ENCODE results near the gene DLGAP1.

DLGAP1 gene

DNA sequence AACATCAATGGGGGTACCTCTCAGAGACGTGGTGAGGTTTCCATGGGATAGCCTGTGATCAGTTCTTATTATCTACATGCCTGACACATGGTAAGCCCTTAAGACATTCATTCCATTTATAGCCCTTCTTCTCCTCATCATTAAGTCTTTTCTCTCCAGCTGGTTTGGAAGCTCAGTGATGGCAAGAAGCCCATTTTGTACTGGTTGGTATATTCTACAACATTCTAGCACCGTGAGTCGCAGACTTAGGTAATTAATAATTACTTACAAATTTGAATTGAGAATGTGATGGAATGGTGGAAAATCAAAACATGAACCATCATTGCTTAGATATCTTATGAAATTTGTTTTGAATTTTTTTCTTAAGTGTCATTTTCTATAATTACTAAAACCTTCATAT lies 472.6 kb downstream of the DLGAP1 start:
- H3K4me3 ChIP-seq (ENCODE audit: insufficient read depth, low read length, poor library complexity, severe bottlenecking) = no peak overlapping the region
- H3K79me2 ChIP-seq (ENCODE audit: insufficient read depth, low read length) = no peaks in the 10 kb centered on the region
- H4K20me1 ChIP-seq (ENCODE audit: low read depth, low read length) = no peaks in the 10 kb centered on the region
- no peaks in the 10 kb centered on the region for H3K36me3 ChIP-seq (ENCODE audit: low read length)
- no peak for TF ChIP-seq EZH2phosphoT487 (conservative IDR thresholded peaks at IDR 0.05; ENCODE audit: low read length)
- TF ChIP-seq, protein P1, sequence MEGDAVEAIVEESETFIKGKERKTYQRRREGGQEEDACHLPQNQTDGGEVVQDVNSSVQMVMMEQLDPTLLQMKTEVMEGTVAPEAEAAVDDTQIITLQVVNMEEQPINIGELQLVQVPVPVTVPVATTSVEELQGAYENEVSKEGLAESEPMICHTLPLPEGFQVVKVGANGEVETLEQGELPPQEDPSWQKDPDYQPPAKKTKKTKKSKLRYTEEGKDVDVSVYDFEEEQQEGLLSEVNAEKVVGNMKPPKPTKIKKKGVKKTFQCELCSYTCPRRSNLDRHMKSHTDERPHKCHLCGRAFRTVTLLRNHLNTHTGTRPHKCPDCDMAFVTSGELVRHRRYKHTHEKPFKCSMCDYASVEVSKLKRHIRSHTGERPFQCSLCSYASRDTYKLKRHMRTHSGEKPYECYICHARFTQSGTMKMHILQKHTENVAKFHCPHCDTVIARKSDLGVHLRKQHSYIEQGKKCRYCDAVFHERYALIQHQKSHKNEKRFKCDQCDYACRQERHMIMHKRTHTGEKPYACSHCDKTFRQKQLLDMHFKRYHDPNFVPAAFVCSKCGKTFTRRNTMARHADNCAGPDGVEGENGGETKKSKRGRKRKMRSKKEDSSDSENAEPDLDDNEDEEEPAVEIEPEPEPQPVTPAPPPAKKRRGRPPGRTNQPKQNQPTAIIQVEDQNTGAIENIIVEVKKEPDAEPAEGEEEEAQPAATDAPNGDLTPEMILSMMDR (IDR thresholded peaks at IDR 0.05; ENCODE audit: insufficient read depth, low read length, poor library complexity, severe bottlenecking) = no peak
- no peaks in the 10 kb centered on the region for H3K9me3 ChIP-seq (ENCODE audit: insufficient read depth, low read length)
- no peaks in the 10 kb centered on the region for H3K27me3 ChIP-seq (ENCODE audit: low read length)
- H3K9me2 ChIP-seq (replicated peaks; ENCODE audit: insufficient read depth, low read length) = no peaks in the 10 kb centered on the region
- no peak overlapping the region for H3K27ac ChIP-seq (ENCODE audit: low read depth, low read length)
- H3K9ac ChIP-seq (ENCODE audit: low read length) = no peak overlapping the region
- no peak overlapping the region for H3K4me2 ChIP-seq (ENCODE audit: low read depth, low read length, poor library complexity, severe bottlenecking)
- H3F3A ChIP-seq (ENCODE audit: insufficient read depth) = no peaks in the 10 kb centered on the region
- no peak overlapping the region for H2AFZ ChIP-seq (ENCODE audit: low read depth, low read length, severe bottlenecking)

DNA sequence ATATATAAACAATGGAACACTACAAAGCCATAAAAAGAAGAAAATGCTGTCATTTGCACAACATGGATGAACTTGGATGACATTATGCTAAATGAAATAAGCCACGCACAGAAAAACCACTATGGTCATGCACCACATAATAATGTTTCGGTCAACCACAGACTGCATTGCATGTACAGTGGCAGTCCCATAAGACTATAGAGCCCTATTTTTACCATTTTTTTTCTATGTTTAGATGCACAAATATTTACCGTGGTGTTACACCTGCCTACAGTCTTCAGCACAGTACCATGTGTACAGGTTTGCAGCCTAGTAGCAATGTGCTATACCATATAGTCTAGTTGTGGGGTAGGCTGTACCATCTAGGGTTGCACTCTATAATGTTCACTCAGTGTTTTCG lies 476.1 kb downstream of the DLGAP1 start:
- Histone ChIP-seq H3K27me3 (ENCODE audit: low read length) (no peaks in the 10 kb centered on the region), H3K9me2 (replicated peaks; ENCODE audit: insufficient read depth, low read length) (no peaks in the 10 kb centered on the region), H3K4me3 (ENCODE audit: insufficient read depth, low read length, poor library complexity, severe bottlenecking) (no peak overlapping the region), H3K9ac (ENCODE audit: low read length) (no peak overlapping the region), H3K4me2 (ENCODE audit: low read depth, low read length, poor library complexity, severe bottlenecking) (no peak overlapping the region), H3K9me3 (ENCODE audit: insufficient read depth, low read length) (no peaks in the 10 kb centered on the region), H3F3A (ENCODE audit: insufficient read depth) (no peaks in the 10 kb centered on the region), H4K20me1 (ENCODE audit: low read depth, low read length) (no peaks in the 10 kb centered on the region), H3K36me3 (ENCODE audit: low read length) (no peaks in the 10 kb centered on the region), H3K27ac (ENCODE audit: low read depth, low read length) (no peak overlapping the region), H2AFZ (ENCODE audit: low read depth, low read length, severe bottlenecking) (no peak overlapping the region), H3K79me2 (ENCODE audit: insufficient read depth, low read length) (no peaks in the 10 kb centered on the region)
- TF ChIP-seq, protein P1 (IDR thresholded peaks at IDR 0.05; ENCODE audit: insufficient read depth, low read length, poor library complexity, severe bottlenecking) = no peak
- no peak for TF ChIP-seq EZH2phosphoT487 (conservative IDR thresholded peaks at IDR 0.05; ENCODE audit: low read length)

DNA sequence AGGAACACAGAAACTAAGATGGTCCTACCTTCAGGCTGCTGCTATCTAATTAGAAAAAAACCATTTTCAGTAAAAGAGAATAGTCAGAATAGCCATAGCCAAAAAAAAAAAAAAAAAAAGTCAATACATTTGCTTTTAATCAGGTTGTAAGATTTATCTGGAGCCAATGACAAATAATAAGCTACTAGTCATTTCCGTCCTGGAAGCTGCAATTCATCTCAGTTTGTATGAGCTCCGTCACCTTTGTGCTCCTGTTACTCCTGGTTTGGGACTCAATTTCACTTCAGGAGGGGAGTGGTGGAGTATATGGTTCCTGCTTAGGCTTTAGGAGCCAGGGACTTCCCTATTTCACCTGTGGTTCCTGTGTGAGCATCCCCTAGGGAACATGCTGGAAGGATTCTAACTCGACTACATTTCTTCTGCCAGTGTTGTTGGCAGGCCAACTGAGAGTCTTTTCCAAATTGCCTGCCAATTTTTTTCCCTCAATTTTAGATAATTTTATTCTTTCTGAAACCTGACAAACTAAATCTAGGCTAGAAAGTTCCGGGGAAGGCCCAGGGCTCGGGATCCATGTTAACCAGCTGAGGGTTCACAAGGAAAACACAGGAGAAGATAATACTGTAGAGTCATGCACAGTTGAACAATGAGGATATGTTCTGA lies 481.8 kb downstream of the DLGAP1 start:
- no peaks in the 10 kb centered on the region for H3K79me2 ChIP-seq (ENCODE audit: insufficient read depth, low read length)
- H3K27ac ChIP-seq (ENCODE audit: low read depth, low read length) = no peak overlapping the region
- H3F3A ChIP-seq (ENCODE audit: insufficient read depth) = no peaks in the 10 kb centered on the region
- H4K20me1 ChIP-seq (ENCODE audit: low read depth, low read length) = no peaks in the 10 kb centered on the region
- H3K4me3 ChIP-seq (ENCODE audit: insufficient read depth, low read length, poor library complexity, severe bottlenecking) = no peak overlapping the region
- H3K36me3 ChIP-seq (ENCODE audit: low read length) = no peaks in the 10 kb centered on the region
- no peak for TF ChIP-seq EZH2phosphoT487 (conservative IDR thresholded peaks at IDR 0.05; ENCODE audit: low read length)
- TF ChIP-seq, protein P1 (IDR thresholded peaks at IDR 0.05; ENCODE audit: insufficient read depth, low read length, poor library complexity, severe bottlenecking) = no peak
- no peak overlapping the region for H2AFZ ChIP-seq (ENCODE audit: low read depth, low read length, severe bottlenecking)
- no peak overlapping the region for H3K4me2 ChIP-seq (ENCODE audit: low read depth, low read length, poor library complexity, severe bottlenecking)
- no peak overlapping the region for H3K9ac ChIP-seq (ENCODE audit: low read length)
- no peaks in the 10 kb centered on the region for H3K9me3 ChIP-seq (ENCODE audit: insufficient read depth, low read length)
- no peaks in the 10 kb centered on the region for H3K27me3 ChIP-seq (ENCODE audit: low read length)
- no peaks in the 10 kb centered on the region for H3K9me2 ChIP-seq (replicated peaks; ENCODE audit: insufficient read depth, low read length)
